Activated CD4-positive, alpha-beta T cell treated with anti-CD3 and anti-CD28 coated beads for 36 hours (primary cell): ENCODE data around the gene LIFR. TPM values are rescaled to one million over a fixed set of nuclear protein-coding genes. Genes with fewer than 3 reads are reported as not detected.

Source experiments
- ATAC-seq: fragments of 200-7000 bp; cut with Tn5 transposase; one replicate; pipeline ENCODE4 v1.10.0; 2021; ENCODE audit warnings: mild to moderate bottlenecking, moderate library complexity
- CTCF ChIA-PET: fragments of 350-600 bp; sonication (Branson Sonifier 250); formaldehyde crosslinking; loops from one replicate; lab custom pipeline; 2021; ENCODE audit warnings: antibody characterized with exemption; lab: Charles Lee
- POLR2A ChIA-PET: fragments of 350-600 bp; sonication (Branson Sonifier 250); formaldehyde crosslinking; loops from one replicate; lab custom pipeline; 2021; ENCODE audit warnings: antibody characterized with exemption, inconsistent platforms; lab: Charles Lee
- DNase-seq: peaks from one replicate; pipeline ENCODE4 v3.0.0-alpha.2; 2020
- H3K27ac Mint-ChIP-seq: one replicate; pipeline ENCODE4 v1.8.0; 2021; ENCODE audit warnings: mixed read lengths
- H3K27me3 Mint-ChIP-seq: one replicate; pipeline ENCODE4 v1.8.0; 2021; ENCODE audit warnings: mixed read lengths
- H3K36me3 Mint-ChIP-seq: one replicate; pipeline ENCODE4 v1.8.0; 2021; ENCODE audit warnings: low read depth, mixed read lengths
- H3K4me1 Mint-ChIP-seq: one replicate; pipeline ENCODE4 v1.8.0; 2021; ENCODE audit warnings: mixed read lengths
- H3K4me3 Mint-ChIP-seq: one replicate; pipeline ENCODE4 v1.8.0; 2021; ENCODE audit warnings: mild to moderate bottlenecking, moderate library complexity, mixed read lengths
- H3K9me3 Mint-ChIP-seq: one replicate; pipeline ENCODE4 v1.8.0; 2021; ENCODE audit warnings: low read depth, mixed read lengths
- intact Hi-C, 2 experiments: fragments of 100-400 bp; cut with DNase I in 1 of 2; cut with micrococcal nuclease in 1 of 2; formaldehyde crosslinking; loops; one replicate each; pipeline versions ENCODE4 v1.14.2 to v1.15.1; 2022 to 2024; cut with DNase I, micrococcal nuclease
- microRNA-seq: library from miRNA; unstranded; fragments of <30 nt; microRNA quantifications from one replicate; pipeline ENCODE4 v1.2.0, GENCODE V29; 2021; ENCODE audit warnings: borderline replicate concordance
- total RNA-seq, 2 experiments: library from RNA; stranded (reverse); gene quantifications; one replicate each; pipeline ENCODE4 v1.2.3, GENCODE V29; 2021

LIFR gene
- total RNA-seq, 2 experiments from 2014 or later, result 0.09 to 0.14 TPM

DNA sequence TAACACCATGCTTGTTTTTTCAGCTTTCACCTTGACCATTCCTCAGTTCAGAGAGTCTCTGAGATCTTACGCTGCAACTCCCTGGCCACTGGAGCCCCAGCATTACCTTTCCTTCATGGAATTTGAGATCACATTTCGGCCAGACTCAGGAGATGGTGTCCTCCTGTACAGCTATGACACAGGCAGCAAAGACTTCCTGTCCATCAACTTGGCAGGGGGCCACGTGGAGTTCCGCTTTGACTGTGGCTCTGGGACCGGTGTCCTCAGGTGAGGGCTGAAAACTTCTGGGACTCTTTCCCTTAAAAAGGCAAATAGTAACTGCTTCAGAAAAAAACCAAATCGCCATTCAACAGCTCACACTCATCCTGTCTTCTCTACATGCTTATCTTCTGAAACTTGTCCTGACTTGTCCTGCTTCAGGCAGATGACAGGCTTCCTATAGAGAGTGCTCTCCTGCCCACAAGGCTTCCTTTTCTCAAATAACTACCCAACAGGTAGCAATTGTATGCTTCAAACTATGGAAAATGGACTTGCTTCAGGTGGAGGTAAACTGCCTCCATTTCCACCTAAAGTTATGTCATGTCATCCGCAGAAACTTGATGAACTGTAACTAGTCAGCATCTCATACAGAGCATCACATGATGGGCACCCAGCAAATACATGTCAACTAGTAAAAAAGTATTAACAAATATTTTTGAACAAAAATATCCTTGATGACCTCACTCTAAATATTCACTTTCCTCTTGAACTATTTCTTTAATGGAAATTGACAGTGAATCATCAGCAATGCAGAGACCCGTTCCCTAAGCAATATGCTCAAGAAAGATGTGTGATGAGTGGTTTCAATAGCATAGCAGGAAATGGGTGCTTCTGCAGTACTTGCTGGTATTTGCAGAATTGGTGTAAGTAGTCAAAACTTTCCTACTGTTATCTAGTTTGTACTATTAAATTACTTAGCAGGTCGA lies 129.2 kb downstream of the LIFR start:
- CTCF ChIA-PET, result no interaction called here
- Mint-ChIP-seq H3K9me3 (no peaks in the 10 kb centered on the region), H3K4me3 (no peak overlapping the region), H3K27me3 (peaks cover 13% of the 10 kb centered on the region), H3K27ac (no peak overlapping the region), H3K36me3 (no peaks in the 10 kb centered on the region), H3K4me1 (no peaks in the 10 kb centered on the region)
- POLR2A ChIA-PET, result no interaction called here
- DNase-seq (no peak), ATAC-seq (no peak)
- intact Hi-C loops, result no loop called here

DNA sequence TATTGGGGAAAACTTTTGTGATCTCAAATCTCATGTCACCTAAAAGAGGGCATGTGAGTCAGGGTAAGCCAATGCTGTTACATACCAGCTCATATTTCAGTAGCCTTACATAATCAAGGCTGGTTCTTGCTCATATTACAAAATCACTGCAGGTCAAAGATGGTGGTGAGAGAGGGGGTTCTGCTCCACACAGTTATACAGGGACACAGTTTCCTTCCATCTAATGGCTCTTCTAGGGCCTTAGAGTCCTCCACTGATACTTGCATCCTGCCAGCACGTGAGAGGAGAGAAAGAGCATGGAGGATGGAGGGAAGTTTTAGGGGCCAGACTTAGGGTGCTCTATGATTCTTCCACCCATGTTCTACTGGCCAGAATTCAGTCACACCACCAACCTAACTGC lies 130.0 kb downstream of the LIFR start:
- Mint-ChIP-seq H3K4me1 (no peaks in the 10 kb centered on the region), H3K27me3 (peaks cover 17% of the 10 kb centered on the region), H3K4me3 (no peak overlapping the region), H3K9me3 (no peaks in the 10 kb centered on the region), H3K36me3 (no peaks in the 10 kb centered on the region), H3K27ac (no peak overlapping the region)
- DNase-seq, result no peak
- intact Hi-C loops, result no loop called here
- ATAC-seq, result no peak
- ChIA-PET POLR2A (no interaction called here), CTCF (no interaction called here)

Small RNA genes lying within 50 kb of the gene (microRNA-seq; reads per million reads assigned to microRNA genes)
- gene MIR3650, result not detected
